OCI-LY1 (cell line): ENCODE data around the gene HGFAC.

ENCODE experiments used
- H2AFZ ChIP-seq: fragments of 200-600 bp; sonication (generic), shearing (Covaris generic); 2 replicates; pipeline ENCODE4 v1.6.0; 2014; ENCODE audit warnings: antibody characterized with exemption, mild to moderate bottlenecking, low read length
- H3F3A ChIP-seq: fragments of 200-600 bp; sonication (generic), shearing (Covaris generic); 2 replicates; pipeline ENCODE4 v1.6.0; 2014; ENCODE audit warnings: mild to moderate bottlenecking, antibody characterized with exemption, low read length, moderate library complexity; ENCODE audit not compliant: insufficient read depth
- H3K27ac ChIP-seq: fragments of 200-600 bp; sonication (generic); 2 replicates; pipeline ENCODE4 v1.5.1; 2014; ENCODE audit warnings: low read length, mixed run types, mild to moderate bottlenecking, low read depth; ENCODE audit not compliant: poor library complexity, severe bottlenecking
- H3K27me3 ChIP-seq: fragments of 200-600 bp; sonication (generic); 2 replicates; pipeline ENCODE4 v1.6.0; 2014; ENCODE audit warnings: antibody characterized with exemption, mild to moderate bottlenecking, low read length, moderate library complexity; ENCODE audit not compliant: insufficient read depth
- H3K36me3 ChIP-seq: fragments of 200-600 bp; sonication (generic); 2 replicates; pipeline ENCODE4 v1.6.1; 2014; ENCODE audit warnings: mild to moderate bottlenecking, antibody characterized with exemption, low read length, moderate library complexity, mixed read lengths; ENCODE audit not compliant: insufficient read depth
- H3K4me1 ChIP-seq: fragments of 200-600 bp; sonication (generic); 2 replicates; pipeline ENCODE4 v1.5.1; 2014; ENCODE audit warnings: mild to moderate bottlenecking, low read length, moderate library complexity; ENCODE audit not compliant: insufficient read depth, severe bottlenecking
- H3K4me2 ChIP-seq: fragments of 200-600 bp; sonication (generic), shearing (Covaris generic); 2 replicates; pipeline ENCODE4 v1.6.1; 2014; ENCODE audit warnings: low read length
- H3K4me3 ChIP-seq: fragments of 200-600 bp; sonication (generic); 2 replicates; pipeline ENCODE4 v1.5.1; 2014; ENCODE audit warnings: low read length, low read depth, mild to moderate bottlenecking, mixed read lengths; ENCODE audit not compliant: poor library complexity, severe bottlenecking
- H3K79me2 ChIP-seq: fragments of 200-600 bp; shearing (Covaris generic); 2 replicates; pipeline ENCODE4 v1.6.1; 2016; ENCODE audit warnings: mixed run types, low read length, mixed read lengths; ENCODE audit not compliant: insufficient read depth
- H3K9ac ChIP-seq: fragments of 200-600 bp; sonication (generic), shearing (Covaris generic); 2 replicates; pipeline ENCODE4 v1.6.1; 2014; ENCODE audit warnings: mild to moderate bottlenecking, low read length, mixed read lengths
- H3K9me2 ChIP-seq: fragments of 200-600 bp; sonication (generic), shearing (Covaris generic); 2 replicates; pipeline ENCODE4 v1.6.1; 2014; ENCODE audit warnings: low read depth, mild to moderate bottlenecking, low read length, mixed read lengths
- H3K9me3 ChIP-seq: fragments of 200-600 bp; shearing (Covaris generic); 2 replicates; pipeline ENCODE4 v1.6.1; 2014; ENCODE audit warnings: low read length, mixed read lengths
- H4K20me1 ChIP-seq: fragments of 200-600 bp; sonication (generic), shearing (Covaris generic); 2 replicates; pipeline ENCODE4 v1.6.0; 2016; ENCODE audit warnings: mild to moderate bottlenecking, low read length; ENCODE audit not compliant: insufficient read depth
- CTCF ChIP-seq: fragments of 200-600 bp; sonication (generic), shearing (Covaris generic); IDR thresholded peaks from 2 replicates; pipeline ENCODE4 v1.5.1; 2017; ENCODE audit warnings: mild to moderate bottlenecking, antibody characterized with exemption, low read length, moderate library complexity, mixed read lengths
- EZH2 ChIP-seq: fragments of 200-600 bp; sonication (generic), shearing (Covaris generic); IDR thresholded peaks from 2 replicates; pipeline ENCODE4 v1.8.0; 2017; ENCODE audit warnings: borderline replicate concordance, mixed run types, mild to moderate bottlenecking, antibody characterized with exemption, low read length, moderate library complexity, mixed read lengths

Gene HGFAC

DNA sequence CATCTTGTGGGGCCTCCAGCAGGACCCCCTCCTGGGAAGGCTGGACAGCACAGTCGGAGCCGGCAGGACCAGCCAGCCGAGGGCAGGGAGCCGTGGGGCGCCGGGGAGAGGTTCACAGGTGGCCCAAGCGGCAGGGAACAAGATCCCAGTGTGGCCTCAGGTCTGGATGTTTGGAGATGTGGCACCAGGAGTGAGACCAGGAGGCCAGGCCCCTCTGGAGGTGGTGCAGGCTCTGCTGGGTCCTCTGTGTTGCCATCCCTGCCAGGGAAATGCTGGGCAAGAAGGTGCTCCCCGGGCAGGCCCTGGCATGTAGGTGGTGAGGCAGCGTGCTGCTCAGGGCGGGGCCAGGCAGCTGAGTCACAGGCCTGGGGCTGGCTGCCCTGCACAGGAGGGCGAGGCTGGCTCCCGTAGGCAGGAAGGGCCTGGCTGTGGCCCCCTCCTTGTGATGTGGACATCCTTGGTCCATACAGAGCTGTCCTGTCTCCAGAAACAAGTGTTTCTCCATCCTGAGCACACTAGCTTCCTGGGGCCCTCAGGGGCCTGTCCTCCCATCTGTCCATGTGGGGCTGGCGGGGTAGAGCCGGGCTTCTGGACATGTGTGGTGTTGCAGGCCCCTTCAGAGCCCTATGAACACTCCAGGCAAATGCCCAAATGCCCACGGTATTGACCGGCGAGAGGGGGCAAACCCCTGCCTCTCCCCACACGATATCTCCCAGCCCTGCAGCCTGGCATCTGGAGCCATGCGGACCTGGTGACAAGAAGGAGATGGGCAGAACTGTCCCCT, 4.8 kb upstream of the HGFAC start:
- Histone ChIP-seq H3K79me2 (no peaks in the 10 kb centered on the region), H3K4me1 (no peaks in the 10 kb centered on the region), H3K4me2 (no peak overlapping the region), H3K27me3 (no peaks in the 10 kb centered on the region), H3K9ac (no peak overlapping the region), H3F3A (no peaks in the 10 kb centered on the region), H3K36me3 (no peaks in the 10 kb centered on the region), H3K9me3 (no peaks in the 10 kb centered on the region), H2AFZ (no peak overlapping the region), H3K4me3 (no peak overlapping the region), H4K20me1 (no peaks in the 10 kb centered on the region), H3K27ac (no peak overlapping the region), H3K9me2 (no peaks in the 10 kb centered on the region)
- no peak for TF ChIP-seq EZH2
- no peak for TF ChIP-seq CTCF

- Histone ChIP-seq H3K9me2 (no peaks in the 10 kb centered on the region), H3K4me1 (no peaks in the 10 kb centered on the region), H4K20me1 (no peaks in the 10 kb centered on the region), H3K9me3 (no peaks in the 10 kb centered on the region), H2AFZ (no peak overlapping the region), H3K79me2 (no peaks in the 10 kb centered on the region), H3K9ac (no peak overlapping the region), H3K27me3 (no peaks in the 10 kb centered on the region), H3K27ac (no peak overlapping the region), H3K36me3 (no peaks in the 10 kb centered on the region), H3F3A (no peaks in the 10 kb centered on the region), H3K4me2 (no peak overlapping the region), H3K4me3 (no peak overlapping the region)
- TF ChIP-seq CTCF = no peak
- TF ChIP-seq EZH2 = no peak
Observed at GRCh38 chr4:3437582-3437936, 4.2 kb upstream of the HGFAC start.

- no peaks in the 10 kb centered on the region for H4K20me1 ChIP-seq
- H3K36me3 ChIP-seq = no peaks in the 10 kb centered on the region
- H3K4me1 ChIP-seq = no peaks in the 10 kb centered on the region
- H3K9me3 ChIP-seq = no peaks in the 10 kb centered on the region
- H3K9ac ChIP-seq = no peak overlapping the region
- H3K27ac ChIP-seq = no peak overlapping the region
- no peak overlapping the region for H3K4me3 ChIP-seq
- H3K27me3 ChIP-seq = no peaks in the 10 kb centered on the region
- H3F3A ChIP-seq = no peaks in the 10 kb centered on the region
- TF ChIP-seq EZH2 = no peak
- TF ChIP-seq CTCF = no peak
- no peak overlapping the region for H2AFZ ChIP-seq
- no peaks in the 10 kb centered on the region for H3K79me2 ChIP-seq
- no peaks in the 10 kb centered on the region for H3K9me2 ChIP-seq
- H3K4me2 ChIP-seq = no peak overlapping the region
Observed at GRCh38 chr4:3437998-3438846, 3.5 kb upstream of the HGFAC start.
